GM03348 (cell line): ENCODE results near the gene PBX4.

ENCODE experiments used
- DNase-seq: peaks from one replicate; pipeline ENCODE4 v3.0.0; 2012; ENCODE audit warnings: low spot score

PBX4 gene

DNA sequence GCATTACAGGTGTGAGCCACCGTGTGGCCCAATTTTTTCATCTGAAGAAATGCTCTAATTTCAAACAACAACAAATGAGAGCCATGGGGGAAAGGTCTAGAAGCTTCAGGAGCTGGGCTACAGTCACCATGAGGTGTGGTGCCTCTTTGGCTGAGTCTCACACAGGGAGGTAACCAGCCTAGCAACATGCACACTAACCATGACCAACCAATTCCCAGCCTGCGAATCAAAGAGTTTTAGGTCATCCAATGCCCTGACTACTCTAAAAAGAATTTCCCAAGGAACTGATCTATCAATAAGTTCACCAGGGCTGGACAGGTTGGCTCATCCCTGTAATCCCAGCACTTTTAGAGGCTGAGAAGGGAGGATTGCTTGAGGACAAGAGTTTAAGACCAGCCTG lies 29.9 kb downstream of the PBX4 start:
- no peak for DNase-seq

DNA sequence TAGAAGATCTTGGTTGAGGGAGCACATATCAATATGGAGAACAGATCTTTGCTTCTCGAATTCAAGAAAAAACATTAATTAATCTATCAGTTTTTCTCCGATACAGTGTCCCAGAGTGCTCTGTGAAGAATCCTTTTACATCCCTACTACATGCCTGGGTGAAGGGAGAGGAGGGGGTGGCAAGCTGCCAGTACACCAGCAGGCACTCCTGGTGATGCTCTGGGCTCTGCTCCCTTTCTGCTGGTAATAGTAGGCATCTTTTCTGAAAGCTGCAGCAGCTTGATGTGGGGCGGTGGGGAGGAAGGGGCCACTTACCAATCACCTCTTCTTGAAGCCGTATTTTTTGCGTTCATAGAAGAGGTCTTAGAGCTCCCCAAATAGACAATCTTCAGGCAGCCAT lies 30.7 kb downstream of the PBX4 start:
- no peak for DNase-seq

DNA sequence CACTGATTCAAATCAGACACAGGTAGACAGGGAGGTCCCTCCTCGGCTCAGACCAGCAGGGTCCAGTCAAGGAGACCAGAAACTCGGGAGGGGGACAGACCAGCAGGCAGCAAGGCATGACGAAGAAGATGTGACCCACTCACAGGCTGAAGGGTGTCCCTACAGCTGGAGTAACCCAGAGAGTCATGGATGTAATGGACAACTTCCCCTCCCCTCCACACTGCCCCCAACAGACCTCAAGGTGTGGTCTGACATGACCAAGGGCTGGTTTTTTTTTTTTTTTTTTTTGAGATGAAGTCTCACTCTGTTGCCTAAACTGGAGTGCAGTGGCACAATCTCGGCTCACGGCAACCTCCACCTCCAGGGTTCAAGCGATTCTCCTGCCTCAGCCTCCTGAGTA lies 34.1 kb downstream of the PBX4 start:
- DNase-seq, result no peak

DNA sequence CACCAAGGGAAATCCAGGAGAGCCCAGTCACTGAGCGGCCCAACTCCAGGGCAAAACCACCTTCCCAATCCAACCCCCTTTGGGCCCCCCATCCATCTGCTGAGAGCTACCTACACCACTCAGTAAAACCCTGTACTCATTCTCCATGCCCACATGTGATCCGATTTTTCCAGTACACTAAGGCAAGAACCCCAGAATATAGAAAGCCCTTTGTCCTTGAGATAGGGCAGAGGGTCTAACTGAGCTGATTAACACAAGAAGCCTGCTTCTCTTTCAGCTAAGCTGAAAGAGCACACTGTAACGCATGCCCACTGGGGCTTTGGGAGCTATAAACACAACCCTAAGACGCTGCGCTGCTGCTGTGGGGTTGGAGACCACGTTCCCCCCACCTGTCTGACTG lies 36.0 kb downstream of the PBX4 start:
- no peak for DNase-seq

DNA sequence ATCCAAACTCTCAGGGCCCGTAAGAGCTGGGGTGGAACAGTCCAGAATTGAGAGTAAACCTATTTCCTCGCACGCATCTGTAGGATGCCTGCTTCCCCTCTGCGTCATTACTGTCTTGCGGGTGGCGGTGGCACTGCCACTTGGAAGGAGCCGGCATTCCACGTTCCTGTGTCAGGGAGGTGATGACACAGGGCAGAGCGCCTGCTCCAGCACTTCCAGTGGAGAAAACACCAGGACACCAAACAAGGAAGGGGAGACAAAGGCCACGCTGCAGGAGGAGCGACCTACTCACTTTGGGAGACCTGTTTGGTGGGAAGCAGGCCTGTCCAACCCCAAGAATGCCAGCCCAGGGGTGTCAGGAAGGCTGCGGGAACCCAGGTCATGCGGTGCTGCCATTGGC lies 37.1 kb downstream of the PBX4 start:
- no peak for DNase-seq

DNA sequence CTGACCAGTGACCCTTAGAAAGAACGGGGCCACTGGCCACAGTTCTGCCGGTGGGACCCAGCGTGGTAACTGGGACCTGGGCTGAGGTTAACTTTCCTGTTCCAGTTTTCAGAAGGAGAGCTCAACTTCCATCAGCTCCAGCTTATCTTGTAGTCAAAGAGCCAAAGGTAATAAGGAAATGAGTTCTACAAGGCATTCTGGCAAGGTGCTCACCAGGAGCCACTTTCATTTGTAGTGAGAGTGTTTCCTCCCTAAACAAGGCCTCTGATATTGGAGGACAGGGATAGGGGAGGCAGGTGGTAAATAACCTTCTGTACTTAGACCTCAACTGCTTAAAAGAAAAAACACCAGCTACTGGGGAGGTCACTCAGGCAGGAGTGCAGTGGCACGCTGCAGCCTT lies 38.1 kb downstream of the PBX4 start:
- no peak for DNase-seq

DNA sequence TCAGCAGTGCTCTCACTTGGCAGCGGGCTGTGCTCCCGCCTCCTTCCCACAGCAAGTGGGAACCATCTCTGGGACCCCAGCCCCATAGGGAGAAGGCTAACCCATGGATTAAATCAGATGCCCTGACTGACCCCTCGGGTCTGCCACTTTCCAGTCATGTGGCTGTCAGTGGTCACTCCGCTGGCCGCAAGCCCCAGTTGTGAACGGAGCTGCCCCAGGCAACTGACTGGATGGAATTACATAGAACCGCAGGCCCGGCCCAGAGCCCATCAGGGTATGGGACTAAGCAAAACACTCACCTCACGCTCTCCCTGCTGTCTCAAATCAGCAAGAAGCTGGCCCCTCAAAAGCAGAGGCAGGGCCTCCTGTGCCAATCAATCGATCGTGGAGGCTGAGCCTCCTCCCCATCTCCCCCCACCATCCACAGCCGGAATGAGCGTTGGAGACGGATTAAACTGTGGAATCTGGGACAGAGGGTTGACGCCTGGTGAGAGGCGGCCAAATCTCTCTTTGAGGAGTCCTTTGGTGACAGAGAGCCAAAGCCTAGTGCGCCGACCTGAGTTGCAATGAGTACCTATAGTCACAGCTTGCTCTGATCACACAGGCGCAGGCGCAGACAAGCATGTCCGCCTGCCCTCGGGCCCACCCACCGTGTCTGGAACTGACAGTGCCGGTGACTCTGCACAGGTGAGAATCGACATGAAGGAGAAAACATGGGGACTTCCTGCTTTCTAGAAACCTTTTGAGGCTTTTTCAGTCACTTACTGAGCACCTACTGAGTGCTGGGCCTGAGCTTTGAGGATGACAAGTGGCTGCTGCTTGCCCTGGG lies 38.7 kb downstream of the PBX4 start:
- no peak for DNase-seq

DNA sequence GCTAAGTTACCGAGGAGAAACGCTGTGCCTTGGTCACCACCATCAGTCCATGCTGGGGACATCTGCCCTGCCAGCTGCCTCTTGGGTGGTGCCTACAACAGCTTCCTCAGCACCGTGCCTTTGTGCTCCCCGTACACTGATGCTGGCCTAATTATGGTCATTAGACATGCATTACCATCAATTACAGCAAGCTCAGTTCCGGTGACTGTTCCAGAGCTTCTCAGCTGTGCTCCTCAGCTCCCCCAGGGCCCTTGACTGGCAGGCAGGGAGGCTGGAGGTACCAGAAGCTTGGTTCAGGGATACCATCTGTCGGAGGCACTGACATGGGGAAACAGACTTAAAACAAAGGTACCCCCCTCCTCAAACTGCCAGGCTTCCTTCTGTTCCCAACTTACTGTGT lies 40.2 kb downstream of the PBX4 start:
- no peak for DNase-seq

DNA sequence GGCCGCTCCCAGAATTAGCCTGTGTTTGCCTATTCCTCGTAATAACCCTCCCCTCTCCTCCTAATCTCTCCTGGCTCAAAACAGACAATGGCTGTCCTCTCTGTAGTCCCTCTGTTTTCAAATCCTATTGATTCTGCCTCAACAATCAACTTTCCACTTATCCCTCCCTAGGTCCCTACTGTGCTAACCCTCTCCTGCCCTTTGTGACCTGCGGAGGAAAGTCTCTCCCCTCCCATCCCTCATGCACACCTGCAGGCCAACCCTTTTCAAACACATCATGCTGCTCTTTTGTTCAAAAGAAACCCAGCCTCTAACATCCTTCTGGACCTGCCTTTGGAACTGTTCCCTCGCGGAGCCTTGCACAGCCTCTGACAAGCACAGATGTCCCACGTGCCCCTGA lies 43.1 kb downstream of the PBX4 start:
- no peak for DNase-seq

DNA sequence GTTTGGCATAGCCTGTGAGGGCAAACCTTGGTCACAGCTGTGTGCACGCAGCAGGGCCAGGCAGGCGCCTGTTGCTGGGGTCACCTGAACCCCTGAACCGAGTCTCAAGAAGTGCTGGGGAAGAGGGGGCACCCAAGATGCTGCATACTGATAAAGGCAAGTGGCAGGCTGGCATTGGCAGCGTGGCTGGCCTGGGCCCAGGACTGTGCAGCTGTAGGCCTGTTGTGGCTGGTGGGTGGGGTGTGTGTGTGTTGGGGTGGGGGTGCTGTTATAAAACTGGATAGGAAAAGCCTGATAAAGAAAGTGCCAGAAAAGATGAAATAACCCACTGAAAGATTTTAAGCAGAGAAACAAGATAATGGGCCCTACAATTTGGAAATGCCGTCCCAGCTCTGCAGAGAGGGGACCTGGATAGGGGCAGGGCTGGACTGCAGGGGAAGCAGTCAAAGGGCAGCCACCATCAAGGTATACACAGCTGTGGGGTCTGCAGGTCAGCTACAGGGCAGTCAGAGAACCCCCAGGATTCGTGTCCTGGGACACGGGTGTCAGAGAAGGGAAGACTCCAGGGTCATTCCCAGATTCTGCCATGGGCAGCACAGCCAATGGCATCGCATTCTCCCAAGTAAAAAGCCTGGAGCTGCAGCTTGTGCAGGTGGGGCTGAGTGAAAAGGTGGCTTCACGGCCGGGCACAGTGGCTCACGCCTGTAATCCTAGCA lies 47.3 kb downstream of the PBX4 start:
- no peak for DNase-seq

DNA sequence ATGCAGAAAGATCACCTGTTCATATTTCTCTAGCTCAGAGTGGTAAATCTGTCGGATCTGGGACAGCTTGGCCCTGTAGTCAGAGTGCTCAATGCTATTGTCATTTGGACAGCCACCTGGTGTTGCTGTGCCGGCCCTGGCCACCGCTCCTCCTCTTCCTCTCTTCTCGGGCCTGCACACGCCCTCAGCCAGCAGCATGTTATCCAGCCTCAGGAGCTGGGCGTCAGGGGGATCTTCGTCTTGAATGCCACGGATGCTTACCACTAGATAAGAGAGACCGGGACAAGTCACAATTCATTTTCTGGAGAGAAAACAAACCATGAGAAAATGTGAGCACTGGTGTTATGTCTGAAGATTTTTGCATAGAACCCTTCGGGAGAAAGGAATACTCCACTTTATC lies 47.9 kb downstream of the PBX4 start:
- no peak for DNase-seq

DNA sequence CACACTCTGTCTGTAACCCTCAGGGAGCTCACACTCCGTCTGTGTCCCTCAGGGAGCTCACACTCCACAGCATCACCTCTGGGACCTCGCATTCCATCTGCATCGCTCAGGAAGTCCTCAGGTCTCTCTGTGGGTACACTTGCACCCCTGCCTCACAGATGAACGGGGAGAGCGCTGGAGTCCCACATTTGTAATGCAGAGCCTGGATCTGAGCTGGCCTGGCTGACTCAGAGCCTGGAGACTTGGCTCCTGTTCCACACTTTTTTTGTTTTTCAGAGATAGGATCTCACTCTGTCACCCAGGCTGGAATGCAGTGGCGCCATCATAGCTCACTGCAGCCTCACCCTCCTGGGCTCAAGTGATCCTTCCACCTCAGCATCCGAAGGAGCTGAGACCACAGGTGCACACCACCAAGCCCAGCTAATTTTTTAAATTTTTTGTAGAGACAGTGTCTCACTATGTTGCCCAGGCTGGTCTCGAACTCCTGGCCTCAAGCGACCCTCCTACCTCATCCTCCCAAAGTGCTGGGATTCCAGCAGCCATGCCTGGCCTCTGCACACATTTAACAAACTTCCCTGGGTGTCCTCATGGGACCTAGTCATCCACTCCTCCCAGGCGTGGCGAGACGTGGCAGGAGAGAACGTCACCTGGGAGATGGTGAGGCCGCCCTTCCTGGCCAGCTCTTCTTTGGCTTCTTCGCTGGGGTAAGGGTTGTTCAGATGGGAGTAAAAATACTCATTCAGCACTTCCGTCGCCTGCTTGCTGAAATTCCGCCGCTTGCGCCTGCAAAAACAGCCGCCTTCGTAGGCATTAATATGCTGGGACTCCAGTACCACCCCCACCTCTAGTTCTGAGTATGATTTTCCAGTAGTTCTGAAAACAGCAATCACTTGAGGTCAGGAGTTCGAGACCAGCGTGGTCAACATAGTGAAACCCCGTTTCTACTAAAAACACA lies 49.4 kb downstream of the PBX4 start:
- DNase-seq, result peak; percentile 75

DNA sequence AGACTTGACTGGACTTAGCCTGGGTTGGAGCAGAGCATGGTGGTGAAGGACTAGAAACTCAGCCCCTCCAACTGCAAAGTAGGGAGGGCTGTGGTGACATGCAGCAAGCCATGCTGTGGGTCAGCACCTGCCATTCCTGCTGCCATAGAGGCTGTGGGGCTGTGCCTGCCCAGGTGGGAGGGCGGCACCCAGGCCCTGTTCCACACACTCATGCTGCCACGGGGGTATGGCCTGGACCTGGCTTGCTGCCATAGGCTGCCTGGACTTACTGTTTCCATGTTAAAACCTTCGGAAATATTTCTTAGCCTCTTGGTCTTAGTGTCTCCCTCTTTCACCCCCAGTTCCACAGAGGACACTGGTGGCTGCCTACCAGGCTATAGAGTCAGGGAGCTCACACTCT lies 51.1 kb downstream of the PBX4 start:
- DNase-seq, result no peak

DNA sequence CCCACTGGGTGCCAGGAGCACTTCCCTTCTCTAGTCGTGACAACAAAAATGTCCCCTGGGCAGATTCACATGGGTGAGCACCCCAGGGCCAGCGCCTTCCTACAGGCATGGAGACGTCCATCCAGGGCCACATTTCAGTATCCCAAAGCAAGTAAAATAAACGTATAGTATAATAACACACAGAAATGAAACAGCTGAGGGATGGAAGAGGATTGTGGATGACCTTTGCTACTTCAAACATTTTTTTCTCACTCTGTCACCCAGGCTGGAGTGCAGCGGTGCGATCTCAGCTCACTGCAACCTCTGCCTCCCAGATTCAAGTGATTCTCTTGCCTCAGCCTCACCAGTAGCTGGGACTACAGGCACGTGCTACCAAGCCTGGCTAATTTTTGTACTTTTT lies 52.2 kb downstream of the PBX4 start:
- DNase-seq, result no peak

DNA sequence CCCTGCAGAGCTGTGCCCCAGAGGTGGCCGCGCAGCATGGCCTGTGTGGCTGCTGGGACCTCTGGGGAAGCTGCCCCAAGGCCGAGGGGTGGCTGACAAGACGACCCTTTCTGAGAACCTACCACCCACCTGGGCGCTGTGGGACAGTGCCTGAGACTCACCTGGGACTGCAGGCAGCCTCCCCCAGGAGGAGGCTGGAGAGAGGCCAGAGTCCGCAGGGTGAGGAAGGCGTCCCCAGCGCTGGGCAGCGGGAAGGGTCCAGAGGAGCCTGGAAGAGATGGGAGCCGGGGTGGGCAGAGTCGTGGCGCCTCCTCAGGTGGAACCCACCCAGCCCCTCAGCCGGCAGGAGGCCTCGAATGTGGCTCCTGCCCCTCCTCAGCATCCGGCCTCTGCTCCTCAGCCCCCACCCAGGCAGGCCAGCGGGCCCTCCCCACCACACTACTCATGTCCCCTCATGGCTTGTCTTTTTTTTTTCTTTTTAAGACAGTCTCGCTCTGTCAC lies 55.1 kb downstream of the PBX4 start:
- DNase-seq, result no peak

DNA sequence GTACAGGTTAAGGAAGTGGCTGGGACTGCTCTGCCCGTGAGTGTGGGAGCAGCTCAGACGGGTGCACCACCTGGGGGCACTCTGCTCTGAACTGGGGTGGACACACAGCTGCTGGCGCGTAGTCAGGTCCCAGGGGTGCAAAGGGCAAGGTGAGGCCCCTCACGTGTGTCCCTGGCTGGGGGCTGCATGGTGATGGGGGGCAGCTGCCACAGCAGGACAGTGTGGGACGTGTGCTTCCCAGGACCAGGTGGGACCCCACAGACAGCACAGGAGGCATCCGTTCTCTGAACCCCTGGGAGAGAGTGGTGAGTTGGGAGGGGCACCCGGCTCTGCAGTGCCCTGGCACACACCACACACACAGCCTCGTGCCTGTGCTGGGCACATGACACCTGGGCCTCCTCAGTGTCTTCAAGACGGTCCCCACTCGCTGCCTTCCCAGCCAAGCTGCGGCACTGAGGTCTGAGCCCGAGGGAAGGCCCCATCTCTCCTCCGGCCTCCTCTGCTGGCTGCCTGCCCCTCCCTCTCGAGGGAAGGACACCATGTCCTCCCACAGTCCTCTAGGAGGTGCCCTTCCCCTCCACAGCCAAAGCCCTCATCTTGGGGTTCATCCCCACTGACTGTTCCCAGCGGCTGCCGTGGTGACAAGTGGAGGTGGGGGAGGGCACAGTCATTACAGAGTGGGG lies 55.7 kb downstream of the PBX4 start:
- DNase-seq, result no peak

DNA sequence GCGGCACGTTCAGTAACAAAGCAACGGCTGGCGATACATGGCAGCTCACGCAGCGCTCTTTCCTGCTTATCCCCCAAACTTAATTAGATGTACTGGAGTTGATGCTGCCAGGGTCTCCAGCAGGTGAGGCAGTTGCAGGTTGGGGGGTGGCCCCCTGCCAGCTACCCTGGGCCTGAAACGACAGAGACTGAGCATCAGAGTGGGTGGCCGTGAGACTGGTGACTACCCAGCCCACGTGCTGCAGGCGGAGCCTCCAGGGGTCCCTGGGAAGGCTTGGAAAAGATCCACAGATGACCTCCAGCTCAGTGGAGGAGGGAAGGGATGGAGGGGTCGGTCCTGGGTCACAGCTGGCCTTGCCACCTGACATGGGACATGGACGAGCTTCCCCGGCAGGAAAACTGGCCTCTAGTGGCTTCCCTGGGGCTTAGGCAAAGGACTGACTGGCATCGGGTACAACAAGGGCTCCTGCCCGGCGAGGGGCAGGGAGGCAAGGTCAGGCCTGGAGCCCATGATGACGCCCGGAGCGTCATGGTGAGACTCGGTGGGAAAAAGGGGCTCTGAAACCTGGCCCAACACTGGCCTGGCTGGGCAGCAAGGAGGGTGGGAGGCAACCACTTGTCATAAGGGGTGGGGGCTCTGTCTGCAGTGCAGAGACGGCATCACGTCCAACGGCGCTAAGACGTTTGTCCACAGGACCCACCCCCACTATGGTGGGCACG lies 56.4 kb downstream of the PBX4 start:
- no peak for DNase-seq

DNA sequence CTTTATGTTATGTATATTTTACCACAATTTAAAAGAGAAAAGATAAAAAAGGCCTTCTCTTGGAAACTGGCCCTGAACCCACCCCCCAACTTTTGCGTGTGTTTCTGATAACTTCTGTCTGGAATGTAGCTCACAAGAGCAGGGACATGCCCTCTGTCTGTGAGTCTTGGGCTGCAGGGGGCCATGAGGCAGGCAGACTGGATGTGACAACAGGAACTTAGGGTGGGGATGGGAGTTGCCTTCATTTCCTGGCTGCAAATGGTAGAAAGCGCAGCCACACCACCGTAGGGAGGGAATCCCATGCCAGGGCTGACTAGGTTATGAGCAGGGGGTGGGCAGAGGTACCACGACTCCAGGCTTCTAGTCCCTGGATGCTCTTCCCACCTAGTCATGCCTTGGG lies 58.6 kb downstream of the PBX4 start:
- no peak for DNase-seq

DNA sequence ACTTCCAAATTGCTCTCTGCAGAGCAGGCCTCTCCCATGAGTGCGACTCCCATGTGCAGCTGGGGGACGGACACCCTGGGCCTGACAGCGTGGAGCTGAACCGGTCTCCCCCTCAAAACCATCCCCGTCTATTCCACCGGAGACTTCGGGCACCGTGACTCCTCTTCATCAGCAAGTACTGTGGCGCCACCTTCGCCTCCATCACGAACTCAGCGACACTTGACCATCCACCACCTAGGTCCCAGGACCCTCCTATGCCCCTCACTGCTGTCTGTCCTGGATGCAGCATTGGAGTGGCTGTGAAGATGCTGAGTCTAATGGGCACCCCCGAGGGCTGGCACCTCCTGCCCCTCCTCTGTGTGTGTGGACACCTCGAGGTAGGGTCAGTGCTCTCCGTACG lies 59.9 kb downstream of the PBX4 start:
- DNase-seq, result no peak

DNA sequence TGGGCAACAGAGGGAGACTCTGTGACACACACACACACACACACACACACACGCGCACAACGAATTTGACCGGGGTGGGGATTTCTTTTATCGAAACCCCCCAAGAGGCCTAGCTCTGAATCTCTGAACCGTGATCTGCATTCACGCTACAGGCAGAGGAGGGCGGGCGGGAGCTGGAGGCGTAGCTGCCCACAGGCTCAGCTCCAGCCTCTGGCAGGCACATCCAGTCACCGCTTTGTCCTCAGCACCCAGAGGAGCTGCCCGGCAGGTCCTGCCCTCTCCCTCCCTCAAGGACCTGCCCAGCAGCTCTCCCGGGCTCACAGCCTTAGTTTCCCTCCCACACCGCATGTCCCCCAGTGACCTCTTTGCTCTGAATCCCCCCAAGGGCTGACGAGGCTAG lies 60.4 kb downstream of the PBX4 start:
- no peak for DNase-seq
